Astrocyte of the spinal cord (primary cell): ENCODE measurements around the gene GBP7.
"Not testable (repeated sequence)": the region's sequence is repeated elsewhere in the genome, so short reads cannot be mapped to it uniquely, and the experiment has no call there.

Experiments
- DNase-seq: peaks from one replicate; pipeline ENCODE4 v3.0.0; 2011; ENCODE audit warnings: low read depth, low spot score
- H3K4me3 ChIP-seq: 2 replicates; pipeline ENCODE4 v1.5.1; 2011; ENCODE audit warnings: low read depth, mild to moderate bottlenecking, low read length, moderate library complexity
- CTCF ChIP-seq: IDR thresholded peaks from 2 replicates; pipeline ENCODE4 v1.5.1; 2012; ENCODE audit warnings: low read depth, mild to moderate bottlenecking, low read length, inconsistent platforms
- in situ Hi-C: cut with HindIII; loops from 2 replicates; pipeline ENCODE4 v1.10.0; 2017; ENCODE audit warnings: low sequenced_read_pairs

GBP7 gene

GRCh38 chr1:89175601-89176256, at the start of gene GBP7:
GBP7 (minus strand) TSS chr1:89176003; CDS start chr1:89171935, 4,068 bp downstream.
- no peak within 1 kb of the TSS for H3K4me3 ChIP-seq
- DNase-seq = no peak
- no peak for TF ChIP-seq CTCF
- in situ Hi-C loops = no loop called here

- in situ Hi-C loops = no loop called here
- no peak for DNase-seq
- H3K4me3 ChIP-seq = no peak overlapping the region
- TF ChIP-seq CTCF = no peak
These were observed 45.5 kb upstream of the GBP7 start for GRCh38 chr1:89221341-89221740.

- H3K4me3 ChIP-seq, in situ Hi-C loops, DNase-seq: not testable (repeated sequence)
These were observed 44.0 kb upstream of the GBP7 start for GRCh38 chr1:89219851-89220250.

- DNase-seq, H3K4me3 ChIP-seq, in situ Hi-C loops: not testable (repeated sequence)
These were observed 43.1 kb upstream of the GBP7 start for GRCh38 chr1:89218941-89219340.

GRCh38 chr1:89213347-89213746, 37.5 kb upstream of the GBP7 start:
- no peak overlapping the region for H3K4me3 ChIP-seq
- in situ Hi-C loops = no loop called here
- no peak for TF ChIP-seq CTCF
- DNase-seq = no peak

- DNase-seq = no peak
- no peak for TF ChIP-seq CTCF
- in situ Hi-C loops = no loop called here
- no peak overlapping the region for H3K4me3 ChIP-seq
These were observed 35.3 kb upstream of the GBP7 start for GRCh38 chr1:89211035-89211634.

- H3K4me3 ChIP-seq = no peak overlapping the region
- no peak for DNase-seq
- in situ Hi-C loops = no loop called here
- no peak for TF ChIP-seq CTCF
These were observed 30.6 kb upstream of the GBP7 start for GRCh38 chr1:89206373-89206772.
